ENCODE data around the gene DLGAP1.
"Not testable (repeated sequence)": the region's sequence is repeated elsewhere in the genome, so short reads cannot be mapped to it uniquely, and the experiment has no call there.

DLGAP1 gene

DNA sequence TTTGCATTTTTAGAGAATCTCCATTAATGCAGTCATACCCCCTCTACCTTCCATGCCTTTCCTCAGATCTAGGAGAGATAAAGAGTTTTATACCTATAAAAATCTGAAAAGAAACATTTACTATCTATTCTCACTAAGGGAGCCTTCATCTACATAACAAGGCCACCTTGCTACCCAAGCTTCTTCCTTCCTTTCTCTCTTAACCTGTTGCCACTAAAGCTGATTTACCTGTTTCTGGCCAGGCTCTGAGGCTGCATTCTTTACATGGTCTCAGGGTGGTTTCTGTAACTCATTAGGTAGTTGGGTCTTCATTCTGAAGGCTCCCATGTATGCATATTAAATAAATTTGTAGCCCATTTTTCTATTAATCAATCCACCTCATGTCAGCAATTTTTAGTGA lies 391.6 kb downstream of the DLGAP1 start:
- no peak for DNase-seq

DNA sequence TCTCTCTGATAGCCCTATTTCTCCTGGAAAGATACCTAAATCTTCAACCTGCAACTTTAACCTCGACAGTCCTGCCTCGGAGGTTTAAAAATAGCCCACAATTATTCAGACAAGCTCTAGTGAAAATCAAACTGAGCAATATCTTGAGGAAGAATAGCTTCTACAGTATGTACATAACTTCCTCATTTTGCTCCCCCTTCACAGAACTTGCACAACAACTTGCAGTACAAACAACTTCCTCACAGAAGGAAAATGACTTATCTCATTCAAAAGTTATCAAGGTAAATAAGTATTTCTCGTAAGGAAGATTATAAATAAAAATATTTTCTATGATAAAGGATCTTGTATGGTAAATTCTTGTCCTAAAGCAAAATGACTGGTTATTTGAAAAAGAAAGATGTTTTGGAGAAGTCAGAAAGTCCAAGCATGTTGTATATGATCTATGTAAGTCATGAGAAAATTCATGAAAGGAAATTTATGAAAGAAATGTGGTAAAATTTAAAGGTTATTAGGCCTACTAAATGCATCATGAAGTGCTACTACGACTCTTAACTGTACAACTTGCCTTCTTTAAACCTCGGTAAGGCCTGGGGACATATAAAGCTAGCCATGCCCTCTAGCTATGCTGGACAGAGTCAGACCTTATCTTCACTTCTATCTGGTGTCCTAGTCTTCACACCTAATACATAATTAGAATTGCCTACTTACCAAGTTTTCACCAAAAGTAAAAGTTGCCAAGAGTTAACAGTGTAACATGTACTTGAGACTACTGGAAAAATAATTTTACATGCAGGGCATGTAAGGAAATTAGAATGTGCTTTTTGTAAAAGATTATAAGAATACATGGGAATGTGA lies 394.5 kb downstream of the DLGAP1 start:
- DNase-seq, result no peak

DNA sequence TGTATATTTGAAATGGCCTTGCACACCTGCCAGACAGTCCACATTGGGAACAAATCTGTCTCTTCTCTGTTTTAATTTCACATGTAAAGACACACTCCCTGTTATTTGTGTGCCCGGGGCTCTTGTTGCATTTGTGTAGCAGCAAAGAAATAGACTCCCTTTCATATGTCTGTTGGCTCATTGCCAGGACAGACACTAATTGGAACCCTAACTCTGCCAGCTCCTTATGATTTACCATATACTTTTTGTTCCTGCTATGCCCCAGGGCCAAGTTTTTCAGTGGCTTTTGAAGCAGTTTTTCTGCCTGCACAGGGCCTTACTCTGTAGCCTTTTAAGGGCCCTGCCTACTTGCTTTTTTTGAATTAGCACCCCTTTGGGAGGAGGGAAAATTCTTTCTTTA lies 396.9 kb downstream of the DLGAP1 start:
- no peak for DNase-seq

DNA sequence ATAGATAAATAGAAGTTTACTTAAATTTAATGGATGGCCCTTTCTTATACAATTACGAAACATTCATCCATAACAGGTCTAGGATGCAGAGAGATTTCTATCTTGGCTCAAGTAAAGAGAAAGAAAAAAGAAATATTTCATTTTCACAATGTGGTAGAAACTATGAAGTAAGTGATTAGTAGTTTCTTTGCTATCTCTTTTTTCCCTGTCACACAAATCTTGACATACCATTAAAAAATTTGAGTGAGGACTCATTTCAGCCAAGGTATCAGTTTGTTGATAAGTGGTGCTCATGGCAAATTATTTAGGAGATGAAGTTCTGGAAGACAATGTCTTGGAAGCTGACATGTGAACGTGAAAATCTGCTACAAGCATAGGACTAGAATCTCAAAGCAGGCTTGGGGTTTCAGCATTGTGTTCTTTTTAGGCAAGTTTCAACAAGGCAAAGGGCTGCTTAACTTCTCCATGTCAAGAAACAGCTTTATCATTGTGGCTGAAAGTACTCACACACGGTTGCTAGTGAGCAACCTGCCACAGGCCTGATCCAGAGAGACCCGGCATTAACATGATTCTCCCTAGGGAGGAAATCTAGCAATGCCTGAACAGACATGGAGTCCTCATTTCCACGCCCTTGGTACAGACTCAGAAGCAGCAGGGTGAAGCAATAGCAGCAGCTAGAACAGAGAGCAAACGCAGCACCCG lies 414.6 kb downstream of the DLGAP1 start:
- no peak for DNase-seq

DNA sequence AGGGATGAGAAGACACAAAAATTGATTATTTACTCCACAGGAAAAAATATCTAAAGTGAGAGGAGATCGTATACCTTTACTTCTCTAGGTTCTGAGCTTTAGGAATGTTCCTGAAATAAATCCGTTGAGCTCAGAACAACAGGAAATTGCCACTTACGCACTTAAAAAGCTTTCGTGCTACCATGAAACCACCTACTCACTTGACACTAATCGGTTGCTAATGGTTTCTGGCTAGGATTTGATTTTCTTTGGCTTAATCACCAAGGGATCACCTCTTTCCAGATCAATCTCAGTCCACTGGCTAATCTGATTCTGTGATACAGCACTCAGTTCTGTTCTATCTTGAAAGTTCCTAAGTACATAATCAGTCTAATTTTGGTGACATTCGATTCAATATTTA lies 419.6 kb downstream of the DLGAP1 start:
- DNase-seq, result no peak

DNA sequence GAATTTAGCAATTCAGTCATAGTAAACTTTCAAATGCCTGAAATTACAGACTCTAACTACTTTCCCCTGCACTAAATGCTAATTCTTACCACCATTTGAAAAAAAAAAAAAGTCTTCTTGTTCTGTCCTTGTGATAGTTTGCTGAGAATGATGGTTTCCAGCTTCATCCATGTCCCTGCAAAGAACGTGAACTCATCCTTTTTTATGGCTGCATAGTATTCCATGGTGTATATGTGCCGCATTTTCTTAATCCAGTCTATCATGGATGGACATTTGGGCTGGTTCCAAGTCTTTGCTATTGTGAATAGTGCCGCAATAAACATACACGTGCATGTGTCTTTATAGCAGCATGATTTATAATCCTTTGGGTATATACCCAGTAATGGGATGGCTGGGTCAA lies 420.3 kb downstream of the DLGAP1 start:
- DNase-seq, result not testable (repeated sequence)

DNA sequence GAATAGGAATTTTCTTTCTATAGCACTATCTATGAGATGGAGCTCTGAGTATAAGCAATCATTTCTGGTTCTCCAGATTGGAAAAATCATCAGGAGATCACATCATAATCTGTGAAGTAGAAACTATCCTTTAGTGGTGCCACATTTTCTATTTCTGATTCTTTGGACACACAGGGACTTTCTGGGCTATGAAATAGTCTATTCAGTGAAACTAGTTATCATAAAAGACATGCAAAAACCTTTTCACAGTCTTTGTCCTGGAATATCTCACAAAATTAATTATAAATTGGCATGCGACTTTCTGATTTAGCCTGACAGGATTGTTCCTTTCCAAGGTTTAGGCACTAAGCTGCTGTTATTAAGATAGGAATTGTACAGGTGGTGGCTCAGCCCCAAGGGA lies 428.6 kb downstream of the DLGAP1 start:
- DNase-seq, result no peak

DNA sequence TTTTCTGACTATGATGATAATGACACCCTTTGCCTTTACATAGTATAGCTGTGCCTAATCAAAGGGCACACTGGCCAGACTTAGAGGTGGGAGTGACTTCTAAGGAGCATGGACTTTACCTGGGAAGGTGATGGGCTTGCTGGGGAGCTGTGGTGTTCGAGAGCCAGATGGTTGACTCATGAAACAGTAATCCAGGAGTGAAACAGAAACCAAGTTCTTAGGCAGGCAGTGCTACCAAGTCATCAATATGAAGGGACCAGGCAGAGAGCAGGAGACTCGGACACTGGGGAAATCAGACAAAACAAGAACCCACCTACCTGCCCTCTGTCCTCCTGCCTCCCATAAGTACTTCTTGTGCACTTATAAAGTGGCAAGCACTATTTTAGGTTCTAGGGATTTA lies 430.4 kb downstream of the DLGAP1 start:
- no peak for DNase-seq

DNA sequence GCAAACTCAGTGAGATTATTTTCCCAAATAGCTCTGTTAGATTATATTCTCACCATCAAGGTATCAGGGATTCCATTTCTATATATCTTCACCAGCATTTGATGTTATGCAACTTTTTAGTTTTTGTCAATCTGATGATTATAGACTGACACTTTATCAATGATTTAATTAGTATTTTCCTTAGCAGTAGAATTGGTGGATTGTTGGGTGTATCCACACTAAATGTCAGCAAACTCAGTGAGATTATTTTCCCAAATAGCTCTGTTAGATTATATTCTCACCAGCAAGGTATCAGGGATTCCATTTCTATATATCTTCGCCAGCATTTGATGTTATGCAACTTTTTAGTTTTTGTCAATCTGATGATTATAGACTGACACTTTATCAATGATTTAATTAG lies 432.4 kb downstream of the DLGAP1 start:
- not testable (repeated sequence) for DNase-seq

DNA sequence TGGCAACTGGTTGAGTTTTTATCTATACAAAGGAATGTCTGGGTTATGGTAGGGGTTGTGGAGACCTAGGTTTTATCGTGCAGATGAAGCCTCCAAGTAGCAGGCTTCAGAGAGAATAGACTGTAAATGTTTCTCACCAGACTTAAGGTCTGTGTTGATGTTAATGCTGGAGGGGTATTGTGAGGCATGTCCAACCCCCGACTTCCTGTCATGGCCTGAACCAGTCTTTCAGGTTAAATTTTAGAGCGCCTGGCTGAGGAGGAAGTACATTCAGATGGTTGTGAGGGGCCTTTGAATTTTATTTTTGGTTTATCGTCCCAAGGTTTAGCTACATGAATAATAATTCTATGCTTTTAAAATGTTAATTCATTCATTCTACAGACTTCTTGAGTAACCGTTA lies 435.1 kb downstream of the DLGAP1 start:
- no peak for DNase-seq

DNA sequence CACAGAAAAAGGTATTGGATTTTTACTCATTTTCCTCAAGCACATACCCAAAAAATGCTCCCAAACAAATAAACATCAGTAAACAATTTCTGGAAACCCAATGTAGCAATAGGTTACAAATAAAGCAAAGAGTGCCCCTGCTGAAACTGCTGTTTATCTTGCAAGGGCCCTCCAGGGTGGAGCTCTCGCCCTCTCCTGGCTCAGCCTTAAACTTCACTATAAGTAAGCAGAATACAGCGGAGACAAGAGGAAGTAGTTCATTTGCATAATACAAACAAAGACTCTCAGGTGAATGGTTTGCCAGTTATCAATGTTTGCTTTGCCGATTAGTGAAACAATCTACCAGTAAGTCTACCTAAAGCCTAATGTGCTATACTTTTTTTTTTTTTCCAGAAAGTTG lies 437.6 kb downstream of the DLGAP1 start:
- no peak for DNase-seq

DNA sequence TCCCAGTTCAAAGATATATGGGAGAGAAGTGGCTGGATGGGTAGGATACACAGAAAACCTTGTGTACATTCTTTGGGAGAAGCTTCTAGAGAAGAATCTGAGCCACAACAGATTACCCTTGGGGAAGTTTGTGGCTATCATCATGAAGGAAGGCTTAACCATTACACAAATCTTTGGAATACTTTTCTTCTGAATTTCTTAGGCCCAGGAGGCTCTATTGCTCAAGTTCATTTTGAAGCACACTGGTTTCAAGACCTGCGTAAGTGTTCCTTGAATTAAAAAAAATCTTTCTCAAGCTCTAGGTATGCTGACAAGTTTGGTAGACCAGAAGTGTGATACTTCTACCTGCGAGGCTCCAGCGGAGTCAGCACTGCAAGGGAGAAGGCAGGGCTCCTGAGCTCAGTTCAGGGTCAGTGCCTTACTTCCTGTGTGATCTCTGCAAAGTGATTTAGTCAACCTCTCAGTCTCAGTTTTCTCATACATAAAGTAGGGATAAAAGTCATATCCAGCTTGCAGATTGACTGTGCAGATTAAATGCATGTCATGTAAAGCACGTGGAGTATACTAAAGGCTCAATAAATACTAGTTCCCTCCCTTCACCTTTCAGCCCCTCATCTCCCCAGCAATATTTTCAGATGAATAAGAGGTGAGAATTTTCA lies 438.6 kb downstream of the DLGAP1 start:
- no peak for DNase-seq

DNA sequence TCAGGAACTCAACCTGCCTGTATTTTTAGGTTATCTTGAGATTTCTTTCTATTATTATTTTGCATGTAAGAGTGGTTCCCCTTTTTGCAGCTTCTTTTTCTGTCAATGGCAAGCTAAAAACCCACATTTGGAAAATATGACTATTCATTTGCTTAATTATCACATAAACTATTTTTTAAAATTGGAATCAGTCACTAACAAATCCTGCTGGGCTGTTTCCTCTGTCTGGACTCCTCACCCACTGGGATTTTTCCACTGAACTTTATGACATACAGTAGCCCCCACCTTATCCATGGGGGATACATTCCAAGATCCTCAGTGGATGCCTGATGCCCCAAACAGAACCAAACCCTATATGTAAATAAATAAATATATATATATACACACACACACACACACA lies 447.3 kb downstream of the DLGAP1 start:
- DNase-seq, result no peak

DNA sequence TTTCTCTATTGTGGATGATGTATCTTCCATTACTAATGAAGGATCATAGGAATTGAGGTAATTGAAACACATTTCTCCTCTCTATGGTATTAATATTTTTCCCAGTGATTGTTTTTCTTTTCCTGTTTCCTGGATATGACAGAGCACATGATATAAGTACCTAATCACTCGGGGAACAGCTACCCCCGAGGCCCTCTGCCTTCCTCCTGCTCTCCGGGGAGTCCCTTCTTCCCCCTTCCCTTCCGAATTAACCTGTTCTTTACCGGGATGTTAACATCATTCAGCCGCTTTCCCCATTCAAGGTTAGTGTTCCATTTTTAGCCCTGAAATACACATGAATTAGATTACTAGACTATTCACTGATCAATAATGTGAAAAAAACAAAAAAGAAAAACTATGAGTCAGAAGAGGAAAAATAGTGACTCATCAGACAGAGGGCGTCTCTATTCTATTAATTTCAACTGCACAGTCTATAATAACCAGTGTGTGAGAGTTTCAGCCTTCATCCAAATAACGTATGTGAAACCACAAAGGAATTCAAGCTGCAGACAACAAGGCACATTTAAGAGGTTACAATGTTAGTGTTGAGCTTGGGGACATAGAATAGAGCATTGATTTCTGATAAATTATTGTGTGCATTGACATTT lies 450.8 kb downstream of the DLGAP1 start:
- no peak for DNase-seq

DNA sequence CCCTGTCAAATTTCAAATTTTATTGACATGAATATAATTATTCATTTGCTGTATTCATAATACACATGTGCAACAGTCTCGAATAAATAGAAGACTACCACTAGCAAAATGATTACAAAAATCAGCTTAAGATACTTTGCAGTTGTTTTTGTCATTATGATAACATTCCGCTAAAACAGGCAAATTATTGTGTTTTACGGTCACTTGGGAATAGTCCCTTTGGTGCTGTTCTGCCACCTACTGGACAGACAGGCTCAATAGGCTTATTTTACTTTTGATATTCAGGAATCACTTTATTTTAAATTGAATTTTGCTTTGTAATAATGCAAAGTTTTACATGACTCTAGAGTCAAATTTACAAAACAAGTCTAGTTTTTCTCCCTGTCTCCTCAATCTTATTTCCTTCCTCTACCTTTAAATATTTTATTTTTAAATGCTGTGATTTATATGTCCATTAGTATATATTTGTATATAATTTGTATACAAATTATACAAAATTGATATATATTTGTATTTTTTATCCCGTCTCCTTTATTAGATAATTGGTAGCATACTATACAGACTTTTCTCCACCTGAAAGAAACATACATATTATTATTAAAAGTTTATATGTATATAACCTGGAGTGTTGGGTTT lies 456.3 kb downstream of the DLGAP1 start:
- DNase-seq, result no peak

DNA sequence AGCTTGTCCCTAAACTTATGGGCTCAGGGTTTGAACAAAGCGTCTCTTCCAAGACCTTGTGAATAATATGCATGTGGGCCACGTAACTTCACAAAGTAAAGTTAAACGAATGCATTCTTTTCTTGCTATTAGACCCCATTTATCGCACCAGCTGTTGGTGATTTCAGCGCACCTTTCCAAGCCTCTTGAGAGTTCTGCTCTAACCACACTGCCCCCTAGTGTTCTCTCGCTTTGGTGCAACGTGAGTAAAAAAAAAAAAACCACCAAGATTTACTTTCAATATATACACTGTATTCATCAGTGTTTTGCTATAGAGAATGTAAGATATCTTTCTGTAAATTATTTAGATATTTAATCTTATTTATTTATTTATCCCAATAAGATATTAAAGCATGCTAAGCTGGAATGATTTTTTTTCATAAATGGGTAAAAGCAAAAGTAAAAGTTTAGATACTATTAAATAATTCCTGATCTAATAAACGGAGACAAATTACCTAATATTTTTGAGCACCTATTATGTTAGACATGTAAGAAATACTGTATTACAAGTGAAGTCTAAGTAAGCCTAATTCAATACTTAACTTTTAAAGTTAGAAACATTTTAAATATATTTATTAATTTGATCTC lies 459.5 kb downstream of the DLGAP1 start:
- DNase-seq, result no peak

DNA sequence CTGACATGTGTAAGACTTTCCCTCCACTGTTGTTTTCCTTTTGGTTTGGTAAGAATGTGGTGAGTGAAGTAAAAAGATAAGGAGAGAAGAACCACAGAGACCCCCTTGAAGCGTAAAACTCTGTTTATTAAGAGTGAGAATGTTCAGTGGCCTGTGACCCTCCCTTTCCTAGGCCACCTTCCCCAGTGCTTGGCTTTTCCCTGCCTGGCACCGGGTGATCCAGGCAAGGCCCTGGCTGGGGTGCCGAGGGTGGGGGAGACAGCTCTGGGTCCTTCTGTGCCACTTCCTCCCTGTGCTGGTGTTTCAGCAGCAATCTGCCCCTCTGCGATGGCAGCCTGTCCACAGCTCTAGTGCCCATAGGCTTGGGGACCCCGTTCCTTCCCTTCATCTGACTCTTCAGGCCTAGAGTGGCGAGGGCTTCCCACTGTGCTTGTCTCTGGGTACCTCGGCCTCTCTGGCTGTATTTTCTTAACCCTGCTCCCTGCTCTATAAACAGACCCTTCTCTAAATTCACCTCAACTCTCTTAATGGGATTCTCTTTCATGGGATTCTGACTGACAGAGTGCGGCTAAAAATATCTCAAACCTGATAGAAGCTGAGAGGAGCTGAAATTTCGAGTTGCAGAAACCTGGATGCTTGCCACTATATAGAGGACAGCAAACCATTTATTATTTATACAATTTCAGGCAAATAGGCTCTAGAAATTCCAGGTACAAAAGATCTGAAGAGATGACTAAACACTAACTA lies 461.0 kb downstream of the DLGAP1 start:
- no peak for DNase-seq

DNA sequence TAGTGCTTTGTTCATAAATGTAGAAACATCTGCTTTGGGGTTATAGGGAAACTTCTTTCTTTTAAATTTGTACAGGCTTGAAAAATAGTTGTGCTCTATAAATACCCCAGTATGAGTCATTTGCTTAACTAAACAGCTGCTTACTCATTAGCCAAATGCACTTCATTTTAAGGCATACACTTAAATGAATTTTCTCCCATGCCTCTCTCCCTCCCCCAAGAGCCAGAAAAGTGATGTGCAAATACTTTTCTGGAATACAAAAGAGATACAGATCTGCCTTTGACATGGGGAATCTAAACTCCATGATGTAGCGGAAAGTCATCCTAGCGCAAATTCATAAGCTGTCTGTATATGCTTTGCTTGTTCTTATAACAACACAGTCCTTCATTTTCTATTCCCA lies 469.4 kb downstream of the DLGAP1 start:
- DNase-seq, result no peak

DNA sequence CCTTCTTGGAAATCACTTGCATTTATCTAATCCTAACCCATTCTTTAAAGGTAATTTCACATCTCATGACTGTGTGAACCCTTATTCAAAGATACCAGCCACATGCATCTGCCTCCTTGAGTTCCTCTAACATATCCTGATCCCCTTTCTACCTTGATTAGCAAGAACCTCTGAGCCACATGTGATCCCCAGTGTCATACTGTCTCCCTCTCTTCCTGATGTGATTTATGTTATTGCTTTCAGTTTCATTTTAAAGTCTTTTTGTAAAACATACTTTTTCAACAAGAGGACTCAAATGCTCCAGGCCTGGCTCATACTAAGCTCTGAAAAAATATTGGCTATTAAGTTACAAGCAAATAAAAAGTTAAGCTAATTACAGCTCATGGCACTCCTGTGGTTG lies 470.1 kb downstream of the DLGAP1 start:
- DNase-seq, result no peak

DNA sequence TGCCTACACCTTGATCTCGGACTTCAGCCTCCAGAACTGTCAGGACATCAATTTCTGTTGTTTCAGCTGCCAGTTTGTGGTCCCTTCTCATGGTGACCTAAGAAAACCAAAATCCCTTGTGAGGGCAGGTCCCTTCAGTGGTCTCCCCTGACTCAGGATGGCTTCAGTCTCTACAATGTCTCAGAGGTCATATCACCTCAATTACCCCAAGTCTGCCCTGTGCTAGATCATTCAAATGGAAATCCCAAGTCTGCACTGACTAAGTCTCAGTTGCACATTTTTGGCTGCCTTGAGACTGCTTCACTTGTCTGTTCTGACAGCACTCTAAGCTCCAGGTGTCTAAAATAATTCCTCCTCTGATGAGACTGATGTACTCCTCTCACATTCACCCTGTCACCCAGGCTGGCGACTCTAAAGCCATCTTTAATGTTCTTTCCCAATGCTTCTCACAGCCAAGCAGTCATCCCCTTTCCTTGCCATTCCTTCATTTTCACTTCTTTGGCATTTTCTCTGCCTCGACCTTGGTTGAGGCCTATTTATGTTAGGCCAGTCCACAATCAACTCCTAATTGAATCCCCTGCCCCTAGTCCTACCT lies 470.8 kb downstream of the DLGAP1 start:
- DNase-seq, result no peak

DNA sequence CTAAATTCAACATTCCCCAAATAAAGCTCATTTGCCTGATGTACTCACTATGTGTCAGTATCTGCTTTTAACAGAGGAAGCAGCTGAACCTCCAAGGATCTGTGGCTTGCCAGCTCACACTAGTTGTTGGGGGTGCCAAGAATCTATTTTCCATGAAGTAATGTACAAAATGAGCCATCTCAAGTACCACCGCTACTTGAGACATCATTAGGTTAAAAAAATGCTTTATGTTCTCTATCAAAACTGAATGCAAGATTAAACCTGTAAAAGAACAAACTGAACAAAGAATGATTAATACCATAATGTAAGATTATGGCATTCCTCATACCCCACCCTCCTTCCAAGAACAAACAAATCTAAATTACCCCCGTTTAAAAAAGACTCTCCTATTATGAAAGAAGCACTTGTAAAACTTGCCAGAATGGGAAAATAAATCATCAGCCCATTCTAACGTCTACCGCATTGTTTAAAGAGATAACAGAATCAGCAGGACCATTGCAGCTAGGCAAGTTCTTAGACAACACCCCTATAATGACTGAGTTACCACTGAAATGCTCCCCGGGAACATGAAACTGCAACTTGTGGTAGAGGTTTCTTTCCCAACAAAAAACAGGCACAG lies 471.6 kb downstream of the DLGAP1 start:
- no peak for DNase-seq

Measured in cortex of kidney (tissue), 1 donor.